GM12878 (cell line): ENCODE measurements around the gene INAFM1. TPM values are rescaled to one million over a fixed set of nuclear protein-coding genes. Genes with fewer than 3 reads are reported as not detected.

ENCODE experiments used
- ATAC-seq: fragments of 200-7000 bp; cut with Tn5 transposase; 3 replicates; pipeline ENCODE4 v1.9.1; 2020; ENCODE audit warnings: mild to moderate bottlenecking, moderate library complexity
- BruUV-seq: library from RNA; stranded (reverse); fragments of 400-500 nt; replicated peaks from 2 replicates; lab custom pipeline; 2021; lab: Mats Ljungman, UMichigan
- CTCF ChIA-PET: fragments of 300-600 bp; sonication (Branson Sonifier 250); formaldehyde crosslinking; extraction: SDS; loops from one replicate; lab custom pipeline; 2021; ENCODE audit warnings: inconsistent platforms; lab: Yijun Ruan, JAX
- POLR2A ChIA-PET: fragments of 350-600 bp; formaldehyde crosslinking; extraction: SDS; loops from one replicate; lab custom pipeline; 2021; ENCODE audit warnings: inconsistent platforms; lab: Charles Lee
- RAD21 ChIA-PET: fragments of 300-600 bp; sonication (Branson Sonifier 250); formaldehyde crosslinking; loops from one replicate; lab custom pipeline; 2023; ENCODE audit warnings: antibody characterized with exemption; ENCODE audit not compliant: unreplicated experiment; lab: Charles Lee
- SMC1A ChIA-PET: fragments of 300-600 bp; sonication (Branson Sonifier 250); formaldehyde crosslinking; loops from one replicate; lab custom pipeline; 2023; ENCODE audit not compliant: unreplicated experiment, uncharacterized antibody; lab: Charles Lee
- DNase-seq: peaks from one replicate; pipeline ENCODE4 v3.0.0-alpha.2; 2011; ENCODE audit warnings: low read depth, low spot score
- FAIRE-seq: peaks from 3 replicates; lab custom pipeline; 2011; peaks lifted over from hg19 to GRCh38; lab: Jason Lieb, UNC
- H2AFZ ChIP-seq: 2 replicates; pipeline ENCODE4 v1.6.0; 2011; ENCODE audit warnings: low read depth, low read length, control low read depth; ENCODE audit not compliant: control insufficient read depth
- H3K27ac ChIP-seq: 2 replicates; pipeline ENCODE4 v1.5.1; 2011; ENCODE audit warnings: control low read depth; ENCODE audit not compliant: control insufficient read depth, insufficient read depth
- H3K27me3 ChIP-seq, 2 experiments: replicated peaks in 1 of 2; 2 replicates each; pipeline versions ENCODE4 v1.6.0 to v1.6.1; 2011; ENCODE audit warnings: low read length in 1 of 2; ENCODE audit not compliant: control insufficient read depth in 2 of 2, insufficient read depth in 2 of 2
- H3K36me3 ChIP-seq, 2 experiments: 2 replicates each; pipeline ENCODE4 v1.5.1; 2011; ENCODE audit warnings: low read length in 1 of 2; ENCODE audit not compliant: control insufficient read depth in 2 of 2, insufficient read depth in 2 of 2
- H3K4me1 ChIP-seq: 2 replicates; pipeline ENCODE4 v1.6.1; 2011; ENCODE audit warnings: mild to moderate bottlenecking, low read length, moderate library complexity, mixed read lengths; ENCODE audit not compliant: control insufficient read depth, insufficient read depth
- H3K4me2 ChIP-seq: 2 replicates; pipeline ENCODE4 v1.6.0; 2011; ENCODE audit warnings: control low read depth; ENCODE audit not compliant: control insufficient read depth, insufficient read depth
- H3K4me3 ChIP-seq: fragments of 200-600 bp; sonication (generic); 2 replicates; pipeline ENCODE4 v1.5.1; 2016
- H3K79me2 ChIP-seq: 2 replicates; pipeline ENCODE4 v1.6.0; 2011; ENCODE audit warnings: low read length; ENCODE audit not compliant: control insufficient read depth, insufficient read depth
- H3K9ac ChIP-seq: 2 replicates; pipeline ENCODE4 v1.8.0; 2011; ENCODE audit warnings: low read length, control low read depth, mixed read lengths; ENCODE audit not compliant: control insufficient read depth, insufficient read depth
- H3K9me3 ChIP-seq: replicated peaks from 3 replicates; pipeline ENCODE4 v1.5.1; 2011; ENCODE audit warnings: mild to moderate bottlenecking, low read length; ENCODE audit not compliant: control insufficient read depth, insufficient read depth
- H4K20me1 ChIP-seq: 2 replicates; pipeline ENCODE4 v1.6.0; 2011; ENCODE audit not compliant: control insufficient read depth, insufficient read depth
- CHD2 ChIP-seq: IDR thresholded peaks from 2 replicates; pipeline ENCODE4 v1.6.1; 2011; ENCODE audit warnings: low read depth, low read length, improper control_type of control experiment, borderline replicate concordance
- CUX1 ChIP-seq: IDR thresholded peaks from 2 replicates; pipeline ENCODE4 v1.6.1; 2012; ENCODE audit warnings: improper control_type of control experiment, low read depth, low read length; ENCODE audit not compliant: insufficient replicate concordance
- FOXM1 ChIP-seq: IDR thresholded peaks from 2 replicates; pipeline ENCODE4 v1.6.1; 2012; ENCODE audit warnings: low read depth, mild to moderate bottlenecking, inconsistent platforms, low read length, moderate library complexity
- IRF4 ChIP-seq: IDR thresholded peaks from 2 replicates; pipeline ENCODE4 v1.6.1; 2011; ENCODE audit warnings: low read depth, low read length
- MXI1 ChIP-seq: fragments of 150-350 bp; IDR thresholded peaks from 2 replicates; pipeline ENCODE4 v1.6.1; 2011; ENCODE audit warnings: low read depth, mild to moderate bottlenecking, inconsistent platforms, low read length, improper control_type of control experiment
- PML ChIP-seq: IDR thresholded peaks from 2 replicates; pipeline ENCODE4 v1.6.1; 2012; ENCODE audit warnings: low read length, inconsistent platforms
- RCOR1 ChIP-seq: conservative IDR thresholded peaks from 2 replicates; pipeline ENCODE4 v1.6.1; 2012; ENCODE audit warnings: low read depth, low read length, improper control_type of control experiment
- SKIL ChIP-seq: fragments of 450-650 bp; IDR thresholded peaks from 2 replicates; pipeline ENCODE4 v1.6.1; 2017; ENCODE audit warnings: mild to moderate bottlenecking, low read depth, inconsistent platforms; ENCODE audit not compliant: poor library complexity, severe bottlenecking
- SPI1 ChIP-seq: IDR thresholded peaks from 2 replicates; pipeline ENCODE4 v1.6.1; 2011; ENCODE audit warnings: low read depth, mild to moderate bottlenecking, low read length, moderate library complexity, borderline replicate concordance; ENCODE audit not compliant: insufficient read depth
- WGBS: methylation state at CpG from one replicate; pipeline ENCODE4 v1.1.6; 2016; ENCODE audit warnings: low lambda C conversion rate; ENCODE audit not compliant: insufficient replicate concordance, insufficient coverage; ENCODE audit errors: missing lambda C conversion rate; 5-methylcytosine and 5-hydroxymethylcytosine counted together
- in situ Hi-C: fragments of 300-500 bp; cut with MboI; formaldehyde crosslinking; loops from 9 replicates; pipeline ENCODE4 v1.14.3; 2018; ENCODE audit warnings: mixed read lengths
- intact Hi-C: fragments of 100-400 bp; cut with micrococcal nuclease; formaldehyde crosslinking; loops from one replicate; pipeline ENCODE4 v1.14.2; 2022; ENCODE audit not compliant: unreplicated experiment
- polyA plus RNA-seq, 11 experiments: library from polyadenylated mRNA; depleted of rRNA in 4 of 11; unstranded in 6 of 11; stranded (reverse) in 5 of 11; fragments of >200 nt; fragmentation: Nextera tagmentation in 4 of 11; fragmentation: Illumina TruSeq in 1 of 11; extraction: Ambion mirVana in 4 of 11; extraction: Trizol in 1 of 11; gene quantifications; 1 replicate in 1 of 11; 2 replicates in 10 of 11; pipeline versions ENCODE4 v1.2.1 to v1.2.3, GENCODE V29; 2011 to 2016; ENCODE audit warnings: inconsistent platforms in 2 of 11, missing spikeins in 2 of 11, low read depth in 1 of 11
- total RNA-seq, 4 experiments: library from RNA; depleted of rRNA in 3 of 4; stranded (reverse); fragments of >200 nt in 3 of 4; fragmentation: Illumina TruSeq in 1 of 4; extraction: Trizol in 1 of 4; gene quantifications; 2 replicates each; pipeline versions ENCODE4 v1.2.1 to v1.2.3, GENCODE V29; 2013 to 2021
- TF ChIP-seq, protein P1 (sequence below): fragments of 450-650 bp; conservative IDR thresholded peaks from 2 replicates; pipeline ENCODE4 v1.6.1; 2017; ENCODE audit warnings: mild to moderate bottlenecking, moderate library complexity

Gene INAFM1
- total and polyA plus RNA-seq, 10 of the 15 experiments (the other 5 are each of a cell fraction or from before 2014, with no cell fraction given), result 0.57 to 6.8 (median 1.1) TPM; not detected in 1

DNA sequence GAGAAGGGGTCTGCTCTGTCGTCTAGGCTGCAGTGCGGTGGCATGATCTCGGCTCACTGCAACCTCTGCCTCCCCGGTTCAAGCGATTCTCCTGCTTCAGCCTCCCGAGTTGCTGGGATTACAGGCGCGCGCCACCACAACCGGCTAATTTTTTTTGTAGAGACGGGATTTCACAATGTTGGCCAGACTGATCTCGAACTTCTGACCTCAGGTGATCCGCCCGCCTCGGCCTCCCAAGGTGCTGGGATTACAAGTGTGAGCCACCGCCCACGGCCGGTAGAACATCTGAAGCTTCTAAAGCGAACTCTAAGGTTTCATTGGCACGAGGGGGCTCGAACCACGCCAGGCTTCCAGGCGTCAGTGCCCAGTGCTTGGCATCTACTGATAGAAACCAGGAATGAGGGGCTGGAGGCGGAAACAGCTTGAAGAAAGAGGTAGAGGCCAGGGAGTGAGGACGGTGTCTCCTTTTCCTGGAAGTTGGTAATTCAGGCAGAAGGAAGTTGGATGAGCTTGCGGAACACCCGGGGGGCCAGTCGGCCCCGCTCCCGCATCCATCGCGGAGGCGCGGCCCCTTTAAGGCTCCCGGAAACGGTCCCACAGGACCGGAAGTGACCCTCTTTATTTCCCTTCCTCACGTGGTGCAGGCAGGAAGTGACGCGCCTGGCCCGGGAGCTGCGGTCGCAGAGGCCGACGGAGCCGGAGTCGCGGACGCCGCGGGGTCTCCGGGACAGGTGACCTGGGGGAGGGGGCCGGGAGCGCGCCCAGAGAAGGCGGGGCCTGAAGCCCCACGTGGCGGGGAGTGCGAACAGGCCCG is 18.6 kb upstream of the INAFM1 start, which contains the start of gene CCDC9:
CCDC9 (plus strand) TSS at position 647 of the 814 bp plus-strand sequence. CDS start 1,876 bp downstream, outside the sequence.
- Histone ChIP-seq H2AFZ (peak within 1 kb of the TSS; percentile 87), H3K27me3 (no peaks in the 10 kb centered on the region), H3K27ac (peak within 1 kb of the TSS; percentile 86), H3K4me1 (peaks cover 7% of the 10 kb centered on the region), H4K20me1 (no peaks in the 10 kb centered on the region), H3K36me3 (peaks cover 5 to 12% of the 10 kb centered on the region in 2 experiments; a peak in 2 of 4 replicates), H3K9me3 (no peaks in the 10 kb centered on the region), H3K4me3 (peak within 1 kb of the TSS; percentile 93), H3K79me2 (peaks cover 9% of the 10 kb centered on the region), H3K9ac (peak within 1 kb of the TSS; percentile 86), H3K4me2 (peak within 1 kb of the TSS; percentile 97)
- RAD21 ChIA-PET, result interaction anchor here (0.7 to 2.2 kb wide), 14 partner anchors 8 to 1776 kb away, joined by 3 to 39 read pairs (median 5); partner anchors contain the start of genes INAFM1 and ZC3H4
- CTCF ChIA-PET, result interaction anchor here (0.8 to 2.6 kb wide), 8 partner anchors 10 to 220 kb away, joined by 3 to 57 read pairs (median 4); no protein-coding TSS in a partner anchor
- FAIRE-seq (no peak), ATAC-seq (peak; percentile 77), DNase-seq (peak; percentile 80)
- BruUV-seq, result TSS peak; percentile 98
- SMC1A ChIA-PET, result interaction anchor here (0.7 to 2.0 kb wide), 9 partner anchors 12 to 125 kb away, joined by 3 to 9 read pairs (median 3); partner anchors contain the start of genes INAFM1 and SAE1
- POLR2A ChIA-PET, result interaction anchor here (0.5 to 3.2 kb wide), 14 partner anchors 9 to 528 kb away, joined by 3 to 39 read pairs (median 4); partner anchors contain the start of genes DHX34, INAFM1 and ZC3H4
- intact Hi-C loops, result loop anchor here (2.0 kb wide), 1 partner anchor 17 kb away; no protein-coding TSS in a partner anchor
- WGBS, result 27% methylated on average over 53 of the region's 60 CpGs
- in situ Hi-C loops, result no loop called here
- TF ChIP-seq SKIL, result peak; percentile 44
- TF ChIP-seq IRF4, result no peak; the same call in 1 of the 2 replicates
- no peak for TF ChIP-seq CUX1
- TF ChIP-seq RCOR1, result no peak
- TF ChIP-seq SPI1, result no peak
- TF ChIP-seq FOXM1, result no peak
- TF ChIP-seq, protein P1, sequence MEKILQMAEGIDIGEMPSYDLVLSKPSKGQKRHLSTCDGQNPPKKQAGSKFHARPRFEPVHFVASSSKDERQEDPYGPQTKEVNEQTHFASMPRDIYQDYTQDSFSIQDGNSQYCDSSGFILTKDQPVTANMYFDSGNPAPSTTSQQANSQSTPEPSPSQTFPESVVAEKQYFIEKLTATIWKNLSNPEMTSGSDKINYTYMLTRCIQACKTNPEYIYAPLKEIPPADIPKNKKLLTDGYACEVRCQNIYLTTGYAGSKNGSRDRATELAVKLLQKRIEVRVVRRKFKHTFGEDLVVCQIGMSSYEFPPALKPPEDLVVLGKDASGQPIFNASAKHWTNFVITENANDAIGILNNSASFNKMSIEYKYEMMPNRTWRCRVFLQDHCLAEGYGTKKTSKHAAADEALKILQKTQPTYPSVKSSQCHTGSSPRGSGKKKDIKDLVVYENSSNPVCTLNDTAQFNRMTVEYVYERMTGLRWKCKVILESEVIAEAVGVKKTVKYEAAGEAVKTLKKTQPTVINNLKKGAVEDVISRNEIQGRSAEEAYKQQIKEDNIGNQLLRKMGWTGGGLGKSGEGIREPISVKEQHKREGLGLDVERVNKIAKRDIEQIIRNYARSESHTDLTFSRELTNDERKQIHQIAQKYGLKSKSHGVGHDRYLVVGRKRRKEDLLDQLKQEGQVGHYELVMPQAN, result no peak; the same call in 1 of the 2 replicates
- TF ChIP-seq CHD2, result peak; percentile 56; the same call in 1 of the 2 replicates
- peak; percentile 62; the same call in 1 of the 2 replicates for TF ChIP-seq MXI1
- TF ChIP-seq PML, result no peak
